Activated T-cell treated with anti-CD3 and anti-CD28 coated beads for 24 hours (primary cell): ENCODE results near the gene LAMC1.

Experiments
- DNase-seq: peaks from one replicate; pipeline ENCODE4 v3.0.0-alpha.2; 2020; ENCODE audit warnings: low read depth

LAMC1 gene

DNA sequence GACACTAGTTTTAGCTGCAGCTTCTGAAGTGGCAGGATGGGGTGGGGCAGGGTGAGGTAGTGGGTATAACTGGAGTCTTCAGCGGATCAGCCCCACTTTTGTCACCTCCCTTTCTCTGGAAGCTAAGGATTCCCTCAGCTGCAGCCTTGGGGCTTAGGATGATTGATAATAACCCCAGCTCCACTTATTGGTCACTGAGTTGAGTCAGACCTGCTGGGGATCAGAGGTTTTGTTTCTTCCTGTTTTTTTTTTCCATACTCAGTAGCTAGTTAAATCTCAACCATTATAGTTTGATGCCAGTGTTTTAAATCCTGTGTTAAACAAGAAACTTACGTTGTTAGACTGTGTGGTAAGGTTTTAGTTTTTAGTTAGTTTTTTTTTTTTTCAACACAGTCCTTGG is 57.2 kb downstream of the LAMC1 start:
- no peak for DNase-seq

- DNase-seq: no peak
Measured at GRCh38 chr1:183081402-183082120, 58.3 kb downstream of the LAMC1 start.

DNA sequence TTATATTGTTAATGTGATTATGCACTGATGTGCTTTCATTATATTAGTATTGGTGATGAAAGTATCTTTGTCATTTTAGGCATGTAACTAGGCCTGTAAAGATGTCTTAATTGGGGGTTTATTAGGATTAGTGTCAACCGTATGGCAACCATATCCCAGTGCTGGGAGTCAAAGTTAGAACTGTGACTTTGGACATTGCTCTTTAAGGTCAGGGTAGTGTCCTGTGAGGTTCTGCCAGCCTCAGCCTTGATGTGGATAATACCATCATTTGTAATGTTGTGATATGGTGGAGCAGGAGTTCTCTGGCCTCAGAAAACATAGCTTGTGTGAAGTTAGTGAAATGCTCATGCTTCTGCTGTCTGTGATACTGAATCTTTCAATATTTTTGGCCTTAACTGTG is 59.4 kb downstream of the LAMC1 start:
- DNase-seq: no peak

GRCh38 chr1:183087001-183087400 is 63.8 kb downstream of the LAMC1 start:
- no peak for DNase-seq

GRCh38 chr1:183089025-183089639 is 65.9 kb downstream of the LAMC1 start:
- DNase-seq: no peak

DNA sequence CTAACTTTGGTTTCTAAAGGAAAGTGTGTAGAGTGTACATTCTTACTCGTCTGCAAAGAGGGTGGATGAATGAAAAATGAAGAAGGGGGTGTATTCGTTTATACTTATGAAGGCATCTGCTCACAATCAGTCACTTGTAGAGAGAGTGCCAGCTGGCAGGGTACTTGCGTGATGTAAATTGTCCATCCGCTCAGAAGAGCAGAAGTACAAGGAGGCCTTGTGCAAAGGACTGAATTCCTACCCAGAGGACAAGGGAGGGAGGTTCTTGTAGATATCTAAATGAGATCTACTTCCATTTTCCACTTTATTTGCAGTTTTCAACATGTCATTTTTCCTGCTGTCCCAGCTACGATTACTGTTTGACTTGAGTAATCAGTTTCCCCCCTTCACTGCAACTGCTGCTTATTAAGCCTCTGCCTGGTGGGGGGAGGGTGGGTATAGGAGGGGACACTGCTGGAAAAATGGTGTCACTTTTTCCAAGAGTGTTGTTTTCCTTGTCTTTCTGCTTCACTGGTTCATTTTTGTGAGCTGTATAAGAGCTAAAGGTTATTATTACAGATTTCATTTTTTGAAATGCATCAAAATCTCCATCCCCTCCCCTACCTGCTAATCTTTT is 67.3 kb downstream of the LAMC1 start:
- no peak for DNase-seq

DNA sequence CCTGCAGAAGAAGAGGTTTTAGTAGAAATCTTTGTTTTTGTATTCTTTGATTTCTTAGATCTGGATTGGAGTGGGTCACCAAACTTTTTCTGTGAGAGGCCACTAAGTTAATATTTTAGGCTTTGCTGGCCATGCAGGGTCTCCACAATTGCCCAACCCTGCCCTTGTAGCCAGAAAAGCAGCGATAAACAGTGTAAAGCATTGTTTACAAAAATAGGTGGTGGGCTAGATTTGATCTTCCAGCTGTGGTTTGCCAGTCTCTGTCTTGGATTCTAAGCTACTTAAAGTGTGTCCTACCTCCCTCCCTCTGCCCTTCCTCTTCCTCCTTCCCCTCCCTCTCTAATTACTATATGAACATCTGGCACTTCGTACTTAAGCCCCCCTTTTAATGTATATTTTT is 68.0 kb downstream of the LAMC1 start:
- DNase-seq: no peak

DNA sequence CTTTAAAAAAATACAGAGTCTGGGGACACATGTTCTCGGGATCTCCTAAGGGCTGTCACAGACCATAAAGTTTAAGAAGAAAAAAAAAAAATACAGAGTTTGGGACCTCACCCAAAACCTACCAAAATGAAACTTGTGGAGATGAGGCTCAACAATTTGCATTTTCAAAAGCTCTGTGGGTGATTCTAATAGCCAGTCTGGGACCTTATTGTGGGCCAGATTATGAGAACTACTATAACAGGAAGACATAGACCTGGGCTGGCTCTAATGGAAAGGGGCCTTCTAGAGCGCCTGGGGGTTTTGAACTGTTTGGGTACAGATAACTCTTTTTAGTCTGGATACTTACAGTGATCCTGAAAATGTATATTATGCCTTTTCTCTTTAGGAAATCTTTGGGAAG is 69.1 kb downstream of the LAMC1 start:
- DNase-seq: no peak

GRCh38 chr1:183093066-183093668 is 69.9 kb downstream of the LAMC1 start:
- no peak for DNase-seq

DNA sequence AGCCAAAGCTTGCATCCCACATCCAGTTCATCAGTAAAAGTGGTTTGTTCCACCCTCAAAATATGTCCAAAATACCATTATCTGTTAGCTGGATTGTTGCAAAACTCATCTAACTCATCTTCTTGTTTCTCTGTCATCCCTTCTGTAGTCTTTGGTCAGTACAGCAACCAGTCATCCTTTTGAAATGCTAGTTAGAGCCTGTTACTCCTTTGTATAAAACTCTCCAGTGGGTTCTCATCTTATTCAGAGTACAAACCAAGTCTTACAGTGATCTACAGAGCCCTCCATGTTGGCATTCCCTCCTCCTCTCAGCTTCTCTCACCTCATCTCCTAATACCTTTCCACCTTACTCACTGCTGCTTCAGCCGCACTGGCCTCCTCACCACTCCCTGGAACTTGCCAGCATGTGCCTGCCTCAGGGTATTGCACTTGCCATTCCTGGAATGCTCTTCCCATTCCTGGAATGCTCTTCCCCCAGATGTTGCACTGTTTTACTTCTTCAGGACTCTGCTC is 70.6 kb downstream of the LAMC1 start:
- DNase-seq: no peak

- DNase-seq: no peak
Measured at GRCh38 chr1:183094351-183094750, 71.1 kb downstream of the LAMC1 start.

- no peak for DNase-seq
Measured at GRCh38 chr1:183096351-183096750, 73.1 kb downstream of the LAMC1 start.

DNA sequence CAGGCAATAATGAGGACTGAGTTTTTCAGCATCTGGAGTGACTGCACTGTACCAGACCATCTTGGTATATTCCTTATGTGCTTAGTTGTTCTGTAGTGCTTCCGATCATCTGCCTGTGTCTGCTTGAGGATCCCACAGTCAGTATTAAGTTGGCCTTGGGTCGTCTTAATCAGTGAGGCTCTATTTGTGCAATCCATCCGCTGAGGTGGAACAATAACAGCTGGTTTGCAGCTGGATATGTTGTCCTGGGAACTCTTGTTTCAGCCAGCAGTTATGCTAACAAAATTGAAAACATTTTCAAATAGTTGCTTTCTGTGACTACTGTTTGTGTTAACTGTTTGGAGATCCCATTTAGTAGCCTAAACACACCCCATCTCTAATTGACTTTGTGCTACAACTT is 73.7 kb downstream of the LAMC1 start:
- no peak for DNase-seq

GRCh38 chr1:183097438-183098051 is 74.3 kb downstream of the LAMC1 start:
- no peak for DNase-seq

DNA sequence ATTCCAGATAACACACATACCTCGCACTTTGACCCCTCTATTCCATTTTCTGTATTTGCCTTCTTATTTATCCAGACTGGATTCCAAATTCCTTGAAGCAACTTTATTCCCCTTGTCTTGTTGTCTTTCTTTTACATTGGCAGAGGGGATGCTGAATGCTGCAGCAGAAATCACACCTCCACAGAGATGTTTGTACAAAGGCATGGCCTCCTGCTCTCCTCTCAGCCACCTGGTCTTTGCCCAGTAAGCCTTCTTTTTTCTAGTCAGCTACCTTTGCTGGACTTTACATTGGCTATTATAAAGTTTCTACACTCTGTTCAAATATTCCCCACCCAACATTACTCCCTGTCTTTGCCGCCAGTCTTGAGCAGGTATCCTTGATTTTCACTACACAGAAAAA is 75.1 kb downstream of the LAMC1 start:
- no peak for DNase-seq

DNA sequence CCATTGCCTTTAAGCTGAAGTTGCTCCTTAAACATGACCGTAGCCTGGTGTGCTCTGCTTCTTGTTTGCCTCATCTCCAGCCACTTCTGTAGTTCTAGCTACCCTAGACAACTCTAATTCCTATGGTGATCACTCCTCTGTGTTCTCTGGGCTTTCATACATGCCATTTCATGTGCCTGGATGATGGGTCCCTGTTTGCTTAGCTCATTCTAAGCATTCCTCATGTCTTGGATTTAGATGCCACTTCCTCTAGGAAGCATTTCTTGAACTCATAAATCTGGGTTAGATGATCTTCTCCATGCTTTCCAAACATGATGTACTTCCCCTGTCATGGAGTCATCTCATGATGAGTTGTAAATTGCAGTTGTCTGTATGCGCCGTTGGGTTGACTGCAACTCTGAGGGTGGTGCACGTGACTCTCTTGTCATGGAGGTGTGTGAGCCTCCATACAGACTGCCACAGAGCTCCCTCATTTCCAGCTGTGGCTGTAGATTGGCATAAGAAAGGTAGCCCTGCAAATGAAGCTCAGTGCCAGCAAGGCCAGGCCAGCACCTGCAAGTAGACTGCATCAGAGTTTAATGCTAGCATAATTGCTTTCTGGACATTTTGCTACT is 77.2 kb downstream of the LAMC1 start:
- DNase-seq: no peak

- DNase-seq: no peak
Measured at GRCh38 chr1:183101081-183101480, 77.9 kb downstream of the LAMC1 start.

DNA sequence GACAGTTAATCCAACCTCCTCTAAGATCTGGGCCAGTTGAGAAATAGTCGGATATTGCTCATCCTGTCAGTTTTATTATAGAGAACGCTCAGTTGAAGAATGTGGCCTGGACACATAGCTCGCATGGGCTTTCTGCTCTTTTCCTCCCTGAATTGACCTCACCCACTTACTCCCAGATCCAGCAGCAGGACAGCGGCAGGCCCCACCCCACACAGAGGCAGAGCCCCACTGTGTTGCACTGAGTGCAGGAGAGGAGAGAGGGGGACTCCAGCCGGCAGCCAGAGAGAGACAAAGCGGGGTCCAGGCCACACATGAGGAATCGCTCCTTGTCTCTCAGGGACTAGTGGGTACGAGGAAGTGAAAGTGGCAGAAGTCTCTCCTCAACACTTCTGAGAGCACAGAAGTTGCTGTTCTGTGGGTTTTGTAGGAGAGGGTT is 78.6 kb downstream of the LAMC1 start:
- DNase-seq: no peak

- no peak for DNase-seq
Measured at GRCh38 chr1:183103147-183103546, 79.9 kb downstream of the LAMC1 start.

GRCh38 chr1:183103577-183103976 is 80.4 kb downstream of the LAMC1 start:
- DNase-seq: no peak

- no peak for DNase-seq
Measured at GRCh38 chr1:183105449-183105848, 82.2 kb downstream of the LAMC1 start.

DNA sequence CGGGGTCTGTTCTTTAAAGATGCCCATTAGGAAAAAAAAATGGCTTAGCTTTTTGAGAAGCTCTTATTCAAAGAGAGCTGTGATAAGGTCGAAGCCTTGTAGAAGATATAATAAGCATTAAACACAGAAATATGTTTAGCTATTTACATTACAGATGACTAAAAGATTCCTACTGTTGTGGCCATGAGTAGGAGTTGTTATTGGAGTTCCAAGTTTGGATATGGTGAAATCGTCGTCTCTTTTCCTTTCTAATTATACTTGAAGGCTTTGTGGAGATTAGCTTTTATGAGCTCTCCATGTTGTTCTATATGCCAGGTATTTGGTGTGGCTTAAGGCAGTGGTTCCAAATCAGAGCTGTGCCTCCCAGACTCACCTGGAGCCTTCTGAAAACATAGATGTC is 82.9 kb downstream of the LAMC1 start:
- DNase-seq: no peak
